Amygdala (tissue), 56 donors: ENCODE results near the gene HHATL.

Experiments
- DNase-seq, 56 donors: peaks; one replicate each; lab custom pipeline; 2025; lab: John Stamatoyannopoulos, UW

HHATL gene

GRCh38 chr3:42702066-42702951, at the start of gene HHATL:
TSS of gene HHATL (minus strand) at chr3:42702798. CDS start at chr3:42700826, 1,972 bp downstream.
- DNase-seq = peak in 39 of 56 donors; percentile 25 to 78 (median 53)

- DNase-seq = no peak
Measured at GRCh38 chr3:42751609-42752008, 49.0 kb upstream of the HHATL start.

- no peak for DNase-seq
Measured at GRCh38 chr3:42750834-42751233, 48.2 kb upstream of the HHATL start.

GRCh38 chr3:42749753-42750231, 47.2 kb upstream of the HHATL start:
- DNase-seq = peak in 17 of 56 donors; percentile 24 to 68 (median 35)

- no peak for DNase-seq
Measured at GRCh38 chr3:42749025-42749752, 46.6 kb upstream of the HHATL start.

GRCh38 chr3:42747581-42747980, 45.0 kb upstream of the HHATL start:
- DNase-seq = no peak

- DNase-seq = peak in 18 of 56 donors; percentile 24 to 75 (median 48)
Measured at GRCh38 chr3:42746455-42747450, 44.2 kb upstream of the HHATL start.

GRCh38 chr3:42745776-42746454, 43.3 kb upstream of the HHATL start:
- DNase-seq = no peak

- no peak for DNase-seq
Measured at GRCh38 chr3:42745291-42745745, 42.7 kb upstream of the HHATL start.

GRCh38 chr3:42743204-42743995, 40.8 kb upstream of the HHATL start:
- no peak for DNase-seq

- no peak for DNase-seq
Measured at GRCh38 chr3:42742688-42743087, 40.1 kb upstream of the HHATL start.

GRCh38 chr3:42742259-42742658, 39.7 kb upstream of the HHATL start:
- no peak for DNase-seq

- DNase-seq = no peak
Measured at GRCh38 chr3:42741796-42742195, 39.2 kb upstream of the HHATL start.

GRCh38 chr3:42739401-42740158, 37.0 kb upstream of the HHATL start:
- DNase-seq = peak in 53 of 56 donors; percentile 39 to 96 (median 74)

- DNase-seq = no peak
Measured at GRCh38 chr3:42736531-42736930, 33.9 kb upstream of the HHATL start.

- DNase-seq = no peak
Measured at GRCh38 chr3:42736081-42736480, 33.5 kb upstream of the HHATL start.

- DNase-seq = no peak
Measured at GRCh38 chr3:42735615-42736014, 33.0 kb upstream of the HHATL start.

GRCh38 chr3:42735019-42735418, 32.4 kb upstream of the HHATL start:
- no peak for DNase-seq
